Activated CD4-positive, alpha-beta T cell treated with anti-CD3 and anti-CD28 coated beads, Interleukin-2, amount 10 ng/mL, durations not matched to agents 24 days and 14 days (primary cell): ENCODE results near the gene BLACAT1. TPM values are rescaled to one million over a fixed set of nuclear protein-coding genes. Genes with fewer than 3 reads are reported as not detected.
"Not testable (repeated sequence)": the region's sequence is repeated elsewhere in the genome, so short reads cannot be mapped to it uniquely, and the experiment has no call there.

Source experiments
- DNase-seq: peaks from one replicate; pipeline ENCODE4 v3.0.0; 2022
- H3K27ac Mint-ChIP-seq: one replicate; pipeline ENCODE4 v1.8.0; 2022; ENCODE audit warnings: mild to moderate bottlenecking, mixed read lengths
- H3K27me3 Mint-ChIP-seq: one replicate; pipeline ENCODE4 v1.8.0; 2022; ENCODE audit warnings: mixed read lengths
- H3K36me3 Mint-ChIP-seq: one replicate; pipeline ENCODE4 v1.8.0; 2022; ENCODE audit warnings: low read depth, mild to moderate bottlenecking, mixed read lengths
- H3K4me1 Mint-ChIP-seq: one replicate; pipeline ENCODE4 v1.8.0; 2021; ENCODE audit warnings: mixed read lengths
- H3K4me3 Mint-ChIP-seq: one replicate; pipeline ENCODE4 v1.8.0; 2022; ENCODE audit warnings: mild to moderate bottlenecking, moderate library complexity, mixed read lengths
- H3K9me3 Mint-ChIP-seq: one replicate; pipeline ENCODE4 v1.8.0; 2021; ENCODE audit warnings: mixed read lengths
- intact Hi-C: fragments of 100-400 bp; cut with micrococcal nuclease; formaldehyde crosslinking; loops from one replicate; pipeline ENCODE4 v1.15.1; 2023
- total RNA-seq: library from RNA; stranded (reverse); gene quantifications from 2 replicates; pipeline ENCODE4 v1.2.3, GENCODE V29; 2022

The BLACAT1 gene
- total RNA-seq, 1 donor from 2014 or later: 0.16 TPM

DNA sequence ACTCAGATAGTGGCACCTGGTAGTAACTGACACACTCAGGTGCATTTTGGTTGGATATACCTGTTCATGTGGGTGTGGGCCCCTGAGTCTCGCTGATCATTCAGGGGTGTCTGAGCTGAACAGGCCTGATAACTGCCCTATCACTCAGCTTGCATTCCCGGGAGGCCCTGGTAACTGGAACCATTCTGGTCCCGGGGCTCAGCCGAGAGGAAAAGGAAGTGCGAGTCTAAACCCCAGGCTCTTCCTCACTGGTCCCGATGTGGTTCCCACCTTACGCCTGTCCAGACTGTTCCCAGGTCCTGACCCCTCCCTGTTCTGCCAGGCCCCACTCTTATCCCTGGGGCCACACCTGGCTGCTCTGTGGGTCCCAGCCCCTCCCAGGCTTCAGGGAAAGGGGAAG, 36.9 kb upstream of the BLACAT1 start:
- no peaks in the 10 kb centered on the region for H3K36me3 Mint-ChIP-seq
- intact Hi-C loops: no loop called here
- peaks cover 6% of the 10 kb centered on the region for H3K4me1 Mint-ChIP-seq
- DNase-seq: no peak
- H3K9me3 Mint-ChIP-seq: no peaks in the 10 kb centered on the region
- H3K4me3 Mint-ChIP-seq: no peak overlapping the region
- peaks cover 44% of the 10 kb centered on the region for H3K27me3 Mint-ChIP-seq
- no peak overlapping the region for H3K27ac Mint-ChIP-seq

DNA sequence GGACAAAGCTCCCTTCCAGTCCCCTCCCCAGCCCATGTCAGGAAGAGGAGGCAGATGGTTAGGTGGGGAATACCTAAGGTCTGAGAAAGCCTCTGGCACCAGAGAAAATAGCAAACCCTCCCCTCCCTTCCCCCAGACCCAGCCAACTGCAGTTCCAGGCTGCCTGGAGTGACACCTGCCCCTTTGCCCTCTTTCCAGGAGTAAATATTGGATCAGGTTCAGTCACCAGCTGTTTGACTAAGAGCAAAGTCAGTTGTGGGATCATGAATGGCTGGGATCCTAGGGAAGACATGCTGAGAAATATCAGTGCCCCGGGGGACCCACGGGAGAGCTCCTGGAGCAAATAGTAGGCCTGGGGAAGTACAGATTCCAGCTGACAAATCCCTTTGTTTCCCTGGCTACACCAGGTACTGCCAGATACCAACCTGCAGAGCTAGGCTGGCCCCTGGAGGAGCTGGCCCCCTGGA, 36.4 kb upstream of the BLACAT1 start:
- Mint-ChIP-seq H3K27ac (no peak overlapping the region), H3K36me3 (no peaks in the 10 kb centered on the region), H3K4me3 (no peak overlapping the region), H3K4me1 (peaks cover 6% of the 10 kb centered on the region), H3K27me3 (peaks cover 44% of the 10 kb centered on the region), H3K9me3 (no peaks in the 10 kb centered on the region)
- no peak for DNase-seq
- intact Hi-C loops: no loop called here

DNA sequence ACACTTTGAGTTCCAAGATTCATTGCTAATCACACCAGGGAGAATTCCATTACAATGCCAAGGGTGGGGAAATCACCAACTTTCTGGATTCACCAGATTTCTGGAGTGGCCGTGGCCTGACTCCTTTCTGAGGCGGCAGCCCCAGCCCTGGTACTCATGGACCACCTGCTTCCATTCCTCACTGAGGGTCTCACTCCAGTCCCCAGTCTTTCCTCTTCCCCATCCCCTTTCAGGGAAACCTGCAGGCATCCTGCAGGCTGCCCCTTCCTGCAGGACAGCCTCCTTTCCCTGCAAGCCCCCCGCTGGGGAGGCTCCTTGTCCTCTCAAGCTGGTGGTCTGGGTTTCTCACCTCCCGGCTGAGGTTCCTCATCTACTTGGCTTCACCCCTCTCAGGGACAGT, 35.9 kb upstream of the BLACAT1 start:
- no peaks in the 10 kb centered on the region for H3K9me3 Mint-ChIP-seq
- H3K4me1 Mint-ChIP-seq: peaks cover 6% of the 10 kb centered on the region
- intact Hi-C loops: no loop called here
- DNase-seq: no peak
- H3K27ac Mint-ChIP-seq: no peak overlapping the region
- H3K27me3 Mint-ChIP-seq: peaks cover 44% of the 10 kb centered on the region
- H3K4me3 Mint-ChIP-seq: no peak overlapping the region
- no peaks in the 10 kb centered on the region for H3K36me3 Mint-ChIP-seq

DNA sequence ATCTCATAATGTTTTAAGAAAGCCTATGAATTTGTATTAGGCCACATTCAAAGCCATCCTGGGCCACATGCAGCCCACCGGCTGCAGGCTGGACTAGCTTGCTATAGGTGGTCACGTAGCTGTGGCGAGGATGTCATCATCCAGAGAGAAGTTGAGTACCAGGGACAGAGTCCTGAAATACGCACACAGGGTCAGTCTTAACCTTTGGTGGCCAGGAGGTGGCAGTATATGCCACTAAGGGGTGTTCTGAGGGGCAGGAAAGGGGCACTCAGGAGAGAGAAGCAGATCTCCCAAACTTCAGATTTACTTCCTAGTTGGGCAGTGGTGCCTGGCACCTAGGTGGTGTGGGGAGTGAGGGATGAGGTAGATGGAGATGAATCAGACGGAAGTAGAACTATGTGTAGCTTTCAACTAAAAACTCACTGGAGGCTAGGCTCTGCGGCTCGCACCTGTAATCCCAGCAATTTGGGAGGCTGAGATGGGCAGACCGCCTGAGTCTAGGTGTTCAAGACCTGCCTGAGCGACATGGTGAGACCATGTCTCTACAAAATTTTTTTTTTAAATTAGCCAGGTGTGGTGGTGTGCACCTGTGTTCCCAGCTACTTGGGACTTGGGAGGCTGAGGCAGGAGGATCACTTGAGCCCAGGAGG, 32.4 kb upstream of the BLACAT1 start:
- Mint-ChIP-seq H3K27me3 (peaks cover 49% of the 10 kb centered on the region), H3K4me3 (no peak overlapping the region), H3K4me1 (peaks cover 4% of the 10 kb centered on the region), H3K27ac (no peak overlapping the region), H3K9me3 (no peaks in the 10 kb centered on the region), H3K36me3 (no peaks in the 10 kb centered on the region)
- intact Hi-C loops: loop anchor here (2.0 to 5.0 kb wide), 2 partner anchors 37 to 46 kb away; no protein-coding TSS in a partner anchor
- DNase-seq: peak; percentile 82

DNA sequence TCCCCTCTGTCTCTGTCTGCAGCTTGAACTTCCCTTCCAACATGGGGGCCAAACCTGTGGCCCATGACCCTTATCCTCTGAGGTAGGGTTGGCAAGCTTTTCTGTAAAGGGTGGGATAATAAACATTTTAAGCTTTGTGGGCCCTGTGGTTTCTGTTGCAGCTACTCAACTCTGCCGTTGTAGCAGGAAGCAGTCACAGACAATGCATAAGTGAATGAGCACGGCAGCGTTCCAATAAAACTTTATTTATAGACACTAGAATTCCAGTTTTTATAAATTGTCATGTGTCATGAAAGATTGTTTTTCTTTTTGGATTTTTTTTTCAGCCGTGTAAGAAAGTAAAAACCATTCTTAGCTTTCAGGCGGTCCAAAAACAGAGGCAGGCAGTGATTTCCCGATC, 30.4 kb upstream of the BLACAT1 start:
- Mint-ChIP-seq H3K27ac (no peak overlapping the region), H3K4me1 (peaks cover 8% of the 10 kb centered on the region), H3K4me3 (no peak overlapping the region), H3K9me3 (no peaks in the 10 kb centered on the region), H3K27me3 (peaks cover 49% of the 10 kb centered on the region), H3K36me3 (no peaks in the 10 kb centered on the region)
- intact Hi-C loops: loop anchor here (5.0 kb wide), 1 partner anchor 44 kb away; no protein-coding TSS in a partner anchor
- no peak for DNase-seq

DNA sequence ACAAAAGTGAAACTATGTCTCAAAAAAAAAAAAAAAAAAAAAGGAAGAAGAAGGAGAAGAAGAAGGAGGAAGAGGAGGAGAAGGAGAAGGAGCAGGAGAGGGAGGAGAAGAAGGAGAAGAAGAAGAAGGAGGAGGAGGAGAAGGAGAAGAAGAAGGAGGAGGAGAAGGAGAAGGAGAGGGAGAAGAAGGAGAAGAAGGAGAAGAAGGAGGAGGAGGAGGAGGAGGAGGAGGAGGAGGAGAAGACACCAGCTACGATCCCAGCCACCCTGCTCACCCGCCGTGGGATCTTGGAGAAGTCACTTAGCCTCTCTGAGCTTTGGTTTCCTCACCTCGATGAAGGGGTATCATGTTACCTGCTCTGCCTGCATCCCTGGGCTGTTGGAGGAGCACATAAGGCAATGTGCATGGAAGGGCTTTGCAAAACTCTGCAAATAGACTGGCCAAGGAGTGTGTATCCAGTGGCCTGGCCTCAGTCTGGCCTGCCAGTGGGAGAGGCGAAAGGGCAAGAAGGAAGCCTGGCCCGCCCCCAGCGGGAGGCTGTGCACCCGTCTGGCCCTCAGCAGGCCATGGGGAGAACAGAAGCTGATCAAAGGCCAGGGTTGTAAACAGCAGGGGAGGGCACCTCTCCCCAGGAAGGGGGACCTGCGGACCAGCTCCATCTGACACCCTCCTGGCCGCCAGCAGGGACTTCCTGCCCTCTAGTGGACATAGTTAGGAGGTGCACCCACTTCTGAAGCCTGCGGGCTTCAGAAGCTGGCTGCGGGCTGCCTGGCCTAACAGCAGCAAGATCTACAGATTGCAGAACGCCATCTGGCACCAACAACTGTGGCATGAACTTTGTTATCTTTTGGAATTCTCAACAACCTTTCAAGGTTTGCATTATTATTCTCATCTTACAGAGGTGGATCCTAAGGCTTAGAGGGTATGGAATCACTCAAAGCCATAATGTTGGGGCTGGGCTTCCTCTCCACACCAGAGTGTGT, 29.4 kb upstream of the BLACAT1 start:
- Mint-ChIP-seq H3K27ac (no peak overlapping the region), H3K9me3 (no peaks in the 10 kb centered on the region), H3K27me3 (peaks cover 52% of the 10 kb centered on the region), H3K4me3 (no peak overlapping the region), H3K36me3 (no peaks in the 10 kb centered on the region), H3K4me1 (peaks cover 16% of the 10 kb centered on the region)
- intact Hi-C loops: loop anchor here (1.0 to 5.0 kb wide), 4 partner anchors 43 to 208 kb away; no protein-coding TSS in a partner anchor
- peak; percentile 91 for DNase-seq

DNA sequence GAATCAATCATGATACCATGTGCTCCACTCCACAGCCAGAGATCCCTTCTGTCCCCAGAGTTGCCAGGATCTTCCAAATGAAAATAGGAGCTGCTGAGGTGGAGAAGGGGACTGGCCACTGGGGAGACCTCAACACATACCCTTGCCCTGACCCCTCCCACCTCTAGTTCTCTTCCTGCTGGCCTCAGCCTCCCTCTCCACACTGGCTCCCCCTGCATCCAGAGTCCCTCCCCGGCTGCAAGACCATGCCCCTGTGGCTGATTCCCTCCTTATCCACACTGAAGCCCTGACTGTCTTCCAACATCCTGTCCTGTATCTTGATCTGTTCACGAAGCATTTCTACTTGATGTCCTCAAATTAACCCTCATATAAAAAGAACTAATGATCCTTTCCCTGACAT, 27.5 kb upstream of the BLACAT1 start:
- Mint-ChIP-seq H3K36me3 (no peaks in the 10 kb centered on the region), H3K9me3 (no peaks in the 10 kb centered on the region), H3K4me1 (peaks cover 18% of the 10 kb centered on the region), H3K4me3 (no peak overlapping the region), H3K27ac (no peak overlapping the region), H3K27me3 (peaks cover 47% of the 10 kb centered on the region)
- no peak for DNase-seq
- intact Hi-C loops: loop anchor here (5.0 kb wide), 1 partner anchor 206 kb away; no protein-coding TSS in a partner anchor

DNA sequence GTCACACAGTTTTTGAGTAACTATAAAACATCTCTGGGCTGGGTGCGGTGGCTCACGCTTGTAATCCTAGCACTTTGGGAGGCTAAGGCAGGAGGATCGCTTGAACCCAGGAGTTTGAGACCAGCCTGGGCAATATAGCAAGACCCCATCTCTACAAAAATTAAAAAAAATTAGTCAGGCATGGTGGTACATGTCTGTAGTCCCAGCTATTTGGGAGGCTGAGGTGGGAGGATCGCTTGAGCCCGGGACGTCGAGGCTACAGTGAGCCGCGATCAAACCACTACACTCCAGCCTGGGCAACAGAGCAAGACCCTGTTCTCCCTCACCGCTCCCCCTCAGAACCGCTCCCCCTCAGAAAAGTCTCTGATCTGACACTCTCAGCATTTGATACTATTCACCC, 26.7 kb upstream of the BLACAT1 start:
- DNase-seq, H3K36me3 Mint-ChIP-seq, H3K4me3 Mint-ChIP-seq, H3K9me3 Mint-ChIP-seq, H3K27ac Mint-ChIP-seq: not testable (repeated sequence)
- peaks cover 42% of the 10 kb centered on the region for H3K27me3 Mint-ChIP-seq
- H3K4me1 Mint-ChIP-seq: peaks cover 18% of the 10 kb centered on the region
- intact Hi-C loops: loop anchor here (5.0 kb wide), 1 partner anchor 205 kb away; no protein-coding TSS in a partner anchor

DNA sequence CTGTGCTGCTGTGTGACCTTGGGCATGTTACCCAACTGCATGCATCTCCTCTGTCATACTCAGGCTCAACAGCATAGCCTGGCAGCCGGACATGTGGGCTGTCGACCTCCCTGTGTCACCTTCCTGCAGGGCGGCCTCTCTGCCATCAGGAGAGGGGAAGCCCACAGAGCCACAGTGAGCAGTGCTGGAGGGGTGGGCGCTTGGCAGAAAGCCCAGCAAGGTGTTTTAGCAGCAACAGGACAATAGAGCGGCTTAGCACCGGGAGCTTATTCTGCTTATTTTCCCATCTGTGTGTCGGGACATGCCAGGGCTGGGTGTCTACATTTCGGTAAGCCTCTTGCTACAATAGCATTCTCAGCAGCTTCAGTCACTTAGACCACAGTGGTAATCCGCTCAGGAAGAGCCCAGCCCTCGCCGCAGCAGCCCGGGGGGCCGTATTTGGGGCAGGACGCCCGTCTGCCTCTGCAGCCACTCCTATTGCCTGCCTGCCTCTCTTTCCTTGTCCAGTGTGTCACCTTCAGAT, 25.8 kb upstream of the BLACAT1 start:
- H3K4me1 Mint-ChIP-seq: peaks cover 18% of the 10 kb centered on the region
- no peak for DNase-seq
- peaks cover 39% of the 10 kb centered on the region for H3K27me3 Mint-ChIP-seq
- H3K4me3 Mint-ChIP-seq: peak overlapping the region; percentile 13
- intact Hi-C loops: loop anchor here (5.0 kb wide), 1 partner anchor 204 kb away; no protein-coding TSS in a partner anchor
- H3K36me3 Mint-ChIP-seq: no peaks in the 10 kb centered on the region
- no peak overlapping the region for H3K27ac Mint-ChIP-seq
- no peaks in the 10 kb centered on the region for H3K9me3 Mint-ChIP-seq

DNA sequence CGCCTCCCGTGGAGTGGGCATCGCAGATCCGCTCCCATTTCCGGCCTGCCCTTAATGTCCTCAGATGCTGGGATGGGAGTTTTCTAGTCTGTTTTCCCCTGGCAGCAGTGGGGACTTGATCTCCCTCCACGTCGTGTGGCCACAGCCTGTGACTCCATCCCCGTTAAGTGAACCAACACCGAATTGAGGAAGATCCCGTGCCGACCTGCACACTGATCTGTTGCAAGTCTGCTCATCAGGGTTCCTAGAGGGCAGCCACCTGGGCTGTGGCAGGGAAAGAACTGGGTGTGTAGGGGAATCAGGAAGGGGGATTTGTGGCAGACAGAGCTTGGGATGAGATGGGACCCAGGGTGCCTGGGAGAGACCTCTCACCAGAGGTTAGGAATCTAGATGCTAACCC, 25.4 kb upstream of the BLACAT1 start:
- H3K4me3 Mint-ChIP-seq: peak overlapping the region; percentile 13
- H3K4me1 Mint-ChIP-seq: peaks cover 18% of the 10 kb centered on the region
- intact Hi-C loops: loop anchor here (5.0 kb wide), 1 partner anchor 204 kb away; no protein-coding TSS in a partner anchor

DNA sequence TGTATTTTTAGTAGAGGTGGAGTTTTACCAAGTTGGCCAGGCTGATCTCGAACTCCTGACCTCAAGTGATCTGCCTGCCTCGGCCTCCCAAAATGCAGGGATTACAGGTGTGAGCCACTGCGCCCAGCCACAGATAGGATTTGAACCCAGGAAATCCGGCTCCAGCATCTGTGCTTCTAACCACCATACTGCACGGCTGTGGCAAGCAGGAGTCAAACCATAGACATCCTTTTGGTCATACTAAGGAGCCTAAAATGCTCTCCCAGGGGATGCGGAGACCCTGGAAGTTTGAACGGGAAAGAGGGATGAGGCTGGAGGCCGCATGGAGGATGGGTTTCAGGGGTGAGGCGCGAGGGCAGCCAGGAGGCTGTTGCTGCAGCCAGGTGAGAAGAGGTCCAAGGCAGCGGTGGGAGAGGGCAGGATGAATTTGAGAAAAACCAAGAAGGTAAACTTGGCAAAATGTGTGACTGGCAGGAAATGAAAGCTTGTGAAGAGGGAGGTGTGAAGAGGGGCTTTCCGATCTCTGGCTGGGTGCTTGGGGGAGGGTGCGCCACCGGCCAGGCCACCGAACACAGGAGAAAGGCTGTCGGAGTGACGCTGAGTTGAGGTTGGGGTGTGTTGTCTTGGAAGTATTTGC, 24.6 kb upstream of the BLACAT1 start:
- Mint-ChIP-seq H3K27me3 (peaks cover 33% of the 10 kb centered on the region), H3K4me1 (peaks cover 18% of the 10 kb centered on the region), H3K4me3 (peak overlapping the region; percentile 36), H3K27ac (peak overlapping the region; percentile 27), H3K9me3 (peaks cover 3% of the 10 kb centered on the region), H3K36me3 (no peaks in the 10 kb centered on the region)
- intact Hi-C loops: loop anchor here (5.0 kb wide), 1 partner anchor 203 kb away; no protein-coding TSS in a partner anchor
- peak; percentile 80 for DNase-seq

More for the DNA sequence above, 25.4 kb upstream of the BLACAT1 start:
- no peaks in the 10 kb centered on the region for H3K36me3 Mint-ChIP-seq
- DNase-seq: no peak
- H3K9me3 Mint-ChIP-seq: no peaks in the 10 kb centered on the region
- no peak overlapping the region for H3K27ac Mint-ChIP-seq
- peaks cover 37% of the 10 kb centered on the region for H3K27me3 Mint-ChIP-seq

DNA sequence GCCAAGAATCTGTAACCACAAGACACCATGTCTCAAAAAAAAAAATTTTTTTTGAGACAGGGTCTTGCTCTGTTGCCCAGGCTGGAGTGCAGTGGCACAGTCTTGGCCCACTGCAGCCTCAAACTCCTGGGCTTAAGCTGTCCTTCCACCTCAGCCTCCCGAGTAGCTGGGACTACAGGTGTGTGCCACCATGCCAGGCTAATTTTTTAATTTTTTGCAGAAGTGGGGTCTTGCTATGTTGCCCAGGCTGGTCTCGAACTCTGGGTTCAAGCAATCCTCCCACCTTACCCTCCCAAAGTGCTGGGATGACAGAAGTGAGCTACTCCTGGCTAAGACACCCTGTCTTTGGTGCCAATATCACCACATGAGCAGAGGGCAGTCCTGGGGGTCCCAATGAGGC, 23.1 kb upstream of the BLACAT1 start:
- H3K27ac Mint-ChIP-seq, intact Hi-C loops, H3K4me3 Mint-ChIP-seq, DNase-seq, H3K36me3 Mint-ChIP-seq: not testable (repeated sequence)
- peaks cover 11% of the 10 kb centered on the region for H3K9me3 Mint-ChIP-seq
- H3K27me3 Mint-ChIP-seq: peaks cover 28% of the 10 kb centered on the region
- peaks cover 18% of the 10 kb centered on the region for H3K4me1 Mint-ChIP-seq

DNA sequence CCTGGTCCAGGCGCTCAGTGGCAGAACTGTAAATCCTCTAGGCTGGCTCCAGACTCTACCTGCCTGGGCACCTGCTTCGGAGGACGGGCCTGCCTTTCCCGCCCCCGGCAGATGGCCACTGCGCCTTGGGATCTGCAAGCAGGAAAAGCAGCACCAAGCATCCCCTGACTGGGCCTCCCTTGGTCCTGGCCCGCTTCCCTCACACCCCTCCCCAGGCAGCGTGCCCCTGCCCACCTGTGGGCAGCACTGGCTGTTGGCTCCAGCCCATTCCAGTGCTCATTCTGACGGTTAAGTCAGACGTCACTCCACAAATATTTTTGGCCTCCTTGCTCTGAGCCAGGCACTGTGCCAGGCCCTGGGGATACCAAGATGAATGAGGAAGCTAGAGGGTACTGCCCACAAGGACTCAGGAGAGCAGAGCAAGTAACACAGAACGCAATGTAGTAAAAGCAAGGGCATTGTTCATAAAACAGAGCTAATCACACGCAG, 22.0 kb upstream of the BLACAT1 start:
- Mint-ChIP-seq H3K36me3 (peaks cover 4% of the 10 kb centered on the region), H3K27me3 (peaks cover 22% of the 10 kb centered on the region), H3K27ac (no peak overlapping the region), H3K4me3 (no peak overlapping the region), H3K9me3 (peaks cover 11% of the 10 kb centered on the region), H3K4me1 (peaks cover 18% of the 10 kb centered on the region)
- DNase-seq: no peak
- intact Hi-C loops: no loop called here
